CD4-positive, alpha-beta T cell treated with Interferon gamma for 1 hour (primary cell): ENCODE results near the gene MYL11.

Experiments used
- DNase-seq: peaks from one replicate; pipeline ENCODE4 v3.0.0-alpha.2; 2020

The MYL11 gene

GRCh38 chr16:30397056-30397455, 22.5 kb downstream of the MYL11 start:
- DNase-seq = no peak

- no peak for DNase-seq
Observed at GRCh38 chr16:30397776-30398660, 23.4 kb downstream of the MYL11 start.

- DNase-seq = no peak
Observed at GRCh38 chr16:30398661-30399434, 24.2 kb downstream of the MYL11 start.

- DNase-seq = no peak
Observed at GRCh38 chr16:30399435-30400186, 25.0 kb downstream of the MYL11 start.

GRCh38 chr16:30401768-30402425, 27.3 kb downstream of the MYL11 start:
- DNase-seq = no peak

GRCh38 chr16:30406795-30407101, 32.1 kb downstream of the MYL11 start:
- DNase-seq = no peak

- peak; percentile 85 for DNase-seq
Observed at GRCh38 chr16:30407102-30407803, 32.7 kb downstream of the MYL11 start, which contains the start of gene ZNF771. Gene ZNF771 (plus strand): TSS chr16:30407606. CDS start chr16:30408054, 448 bp downstream.

- no peak for DNase-seq
Observed at GRCh38 chr16:30407804-30408534, 33.4 kb downstream of the MYL11 start.

GRCh38 chr16:30409125-30410060, 34.8 kb downstream of the MYL11 start:
- DNase-seq = peak; percentile 86

- DNase-seq = no peak
Observed at GRCh38 chr16:30413112-30413806, 38.7 kb downstream of the MYL11 start.

GRCh38 chr16:30414159-30414558, 39.6 kb downstream of the MYL11 start:
- no peak for DNase-seq

- no peak for DNase-seq
Observed at GRCh38 chr16:30416047-30416603, 41.5 kb downstream of the MYL11 start.

- no peak for DNase-seq
Observed at GRCh38 chr16:30416624-30417528, 42.3 kb downstream of the MYL11 start.

- peak; percentile 92 for DNase-seq
Observed at GRCh38 chr16:30417529-30418349, 43.1 kb downstream of the MYL11 start.

- no peak for DNase-seq
Observed at GRCh38 chr16:30418350-30419181, 44.0 kb downstream of the MYL11 start.

GRCh38 chr16:30421010-30421409, 46.4 kb downstream of the MYL11 start:
- no peak for DNase-seq
